Measurements from ENCODE around the gene ARFGEF2. TPM values are rescaled to one million over a fixed set of nuclear protein-coding genes. Genes with fewer than 3 reads are reported as not detected.

The ARFGEF2 gene
- total RNA-seq, 2 donors from 2014 or later = 58.7 to 87.1 TPM

GRCh38 chr20:48897305-48898010 lies 24.1 kb upstream of the ARFGEF2 start:
- intact Hi-C loops (cut with DNase I, micrococcal nuclease) = no loop called here
- ATAC-seq = no peak
- no peak for DNase-seq

- intact Hi-C loops (cut with DNase I, micrococcal nuclease) = no loop called here
- no peak for ATAC-seq
Measured at GRCh38 chr20:48898210-48898609, 23.3 kb upstream of the ARFGEF2 start.

GRCh38 chr20:48898896-48899530 lies 22.5 kb upstream of the ARFGEF2 start:
- ATAC-seq (no peak), DNase-seq (no peak)
- intact Hi-C loops (cut with DNase I, micrococcal nuclease) = no loop called here

More at GRCh38 chr20:48898210-48898609, 23.3 kb upstream of the ARFGEF2 start:
- DNase-seq = no peak

- ATAC-seq (no peak), DNase-seq (no peak)
- intact Hi-C loops (cut with DNase I, micrococcal nuclease) = no loop called here
Measured at GRCh38 chr20:48899881-48900280, 21.6 kb upstream of the ARFGEF2 start.

DNA sequence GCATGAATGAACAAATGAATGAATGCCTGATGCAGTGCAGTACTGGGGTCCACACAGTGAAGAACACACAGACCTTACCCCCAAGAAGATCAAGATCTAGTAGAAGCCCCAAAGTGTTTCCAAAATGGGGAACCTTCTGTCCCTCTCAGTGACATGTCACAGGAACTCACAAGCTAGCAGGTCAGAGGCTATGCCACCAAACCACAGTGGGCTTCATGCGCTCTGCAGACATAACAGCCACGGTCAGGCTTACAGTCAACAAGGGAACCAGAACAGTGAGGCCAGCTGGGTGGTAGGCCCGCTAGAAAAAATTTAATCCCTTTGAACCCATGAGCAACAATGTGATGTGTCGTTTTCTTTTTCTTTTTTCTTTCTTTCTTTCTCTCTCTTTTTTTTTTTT lies 20.2 kb upstream of the ARFGEF2 start:
- intact Hi-C loops (cut with DNase I, micrococcal nuclease) = no loop called here
- ATAC-seq (no peak), DNase-seq (no peak)

DNA sequence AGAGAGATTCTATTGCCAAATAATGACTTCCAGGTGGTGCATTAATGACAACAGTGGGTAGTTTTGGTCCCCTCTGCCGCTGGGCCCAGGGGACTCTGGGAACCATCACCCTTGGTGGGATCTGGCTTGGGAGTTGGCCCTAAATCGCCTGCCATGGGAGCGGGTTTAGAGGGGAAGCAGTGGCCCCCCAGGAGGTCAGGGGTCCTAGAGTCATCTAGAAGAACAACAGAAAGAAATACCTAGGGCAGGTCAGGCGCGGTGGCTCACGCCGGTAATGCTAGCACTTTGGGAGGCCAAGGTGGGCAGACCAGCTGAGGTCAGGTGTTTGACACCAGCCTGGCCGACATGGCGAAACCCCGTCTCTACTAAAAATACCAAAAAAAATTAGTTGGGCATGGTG lies 17.8 kb upstream of the ARFGEF2 start:
- no peak for ATAC-seq
- intact Hi-C loops (cut with DNase I, micrococcal nuclease) = loop anchor here in 1 of 2 donors (2.0 kb wide), 1 partner anchor 247 kb away; no protein-coding TSS in a partner anchor
- no peak for DNase-seq

DNA sequence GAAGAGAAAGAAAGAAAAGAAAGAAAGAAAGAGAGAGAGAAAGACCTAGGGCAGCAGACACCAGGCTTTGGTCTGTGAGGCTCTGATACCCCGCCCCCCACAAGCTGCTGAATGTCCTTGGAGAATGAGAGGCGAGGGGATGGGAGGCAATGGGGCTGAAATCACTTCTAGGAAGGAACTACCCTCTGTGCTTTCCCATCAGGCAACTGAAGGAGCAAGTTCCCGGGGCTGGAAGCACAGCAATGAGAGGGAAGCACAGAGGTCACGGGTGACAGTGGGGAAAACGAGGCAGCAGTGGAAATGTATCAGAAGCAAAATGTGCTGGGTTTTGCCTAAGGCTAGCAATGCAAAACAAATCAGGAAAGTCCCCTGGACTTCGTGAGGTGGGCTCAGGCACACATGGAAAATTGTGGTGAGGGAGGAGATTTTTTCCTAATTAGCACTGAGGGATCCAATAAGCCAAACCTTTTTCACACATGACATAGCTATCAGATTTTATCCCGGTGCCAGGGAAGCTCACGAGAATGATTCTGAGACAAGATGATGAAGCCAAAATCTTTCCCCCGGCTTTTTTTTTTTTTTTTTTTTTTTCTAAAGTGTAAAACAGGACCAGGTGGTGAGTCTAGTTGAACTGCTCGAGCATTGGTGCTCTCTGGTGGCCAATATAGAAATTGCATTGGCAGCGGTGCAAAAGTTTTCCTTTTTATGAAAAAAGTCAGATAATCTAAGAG lies 16.8 kb upstream of the ARFGEF2 start:
- intact Hi-C loops (cut with DNase I, micrococcal nuclease) = loop anchor here (2.0 to 5.0 kb wide), 2 partner anchors 247 to 248 kb away; no protein-coding TSS in a partner anchor
- DNase-seq (peak in 1 of 2 donors; percentile 63), ATAC-seq (peak; percentile 70)

- intact Hi-C loops (cut with DNase I, micrococcal nuclease) = loop anchor here (2.0 to 5.0 kb wide), 2 partner anchors 248 kb away; no protein-coding TSS in a partner anchor
- ATAC-seq (no peak), DNase-seq (no peak)
Measured at GRCh38 chr20:48905297-48905647, 16.2 kb upstream of the ARFGEF2 start.

DNA sequence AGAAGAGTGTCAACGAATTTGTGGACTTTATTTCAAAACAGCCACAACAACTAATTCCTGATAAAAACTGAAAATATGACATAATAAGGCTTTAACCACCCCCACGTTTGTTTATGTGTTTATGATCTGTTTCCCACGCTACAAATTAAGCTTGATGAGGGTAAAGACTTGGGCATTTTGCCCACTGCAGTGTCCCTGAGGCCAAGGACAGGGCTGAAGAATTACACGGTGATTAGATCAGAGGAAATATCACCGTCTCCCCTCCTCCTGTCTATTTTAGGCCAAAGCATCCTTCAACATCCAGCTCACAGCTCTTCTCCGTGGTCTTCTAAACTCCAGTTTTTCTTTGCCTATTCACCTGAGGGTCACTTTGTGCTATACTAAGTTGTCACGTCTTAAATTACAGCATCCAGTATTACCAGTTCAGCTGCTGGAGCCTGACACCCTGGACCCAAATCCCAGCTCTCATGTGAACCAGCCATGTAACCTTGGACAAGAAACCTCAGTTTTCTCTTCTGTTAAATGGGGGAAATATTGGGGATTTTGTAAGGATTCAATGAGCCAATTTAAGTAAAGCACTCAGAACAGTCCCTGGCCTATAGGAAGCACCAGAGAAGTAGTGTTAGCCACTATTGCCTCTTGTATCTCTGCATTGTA lies 15.2 kb upstream of the ARFGEF2 start:
- intact Hi-C loops (cut with DNase I, micrococcal nuclease) = loop anchor here in 1 of 2 donors (5.0 kb wide), 1 partner anchor 249 kb away; no protein-coding TSS in a partner anchor
- ATAC-seq = no peak

DNA sequence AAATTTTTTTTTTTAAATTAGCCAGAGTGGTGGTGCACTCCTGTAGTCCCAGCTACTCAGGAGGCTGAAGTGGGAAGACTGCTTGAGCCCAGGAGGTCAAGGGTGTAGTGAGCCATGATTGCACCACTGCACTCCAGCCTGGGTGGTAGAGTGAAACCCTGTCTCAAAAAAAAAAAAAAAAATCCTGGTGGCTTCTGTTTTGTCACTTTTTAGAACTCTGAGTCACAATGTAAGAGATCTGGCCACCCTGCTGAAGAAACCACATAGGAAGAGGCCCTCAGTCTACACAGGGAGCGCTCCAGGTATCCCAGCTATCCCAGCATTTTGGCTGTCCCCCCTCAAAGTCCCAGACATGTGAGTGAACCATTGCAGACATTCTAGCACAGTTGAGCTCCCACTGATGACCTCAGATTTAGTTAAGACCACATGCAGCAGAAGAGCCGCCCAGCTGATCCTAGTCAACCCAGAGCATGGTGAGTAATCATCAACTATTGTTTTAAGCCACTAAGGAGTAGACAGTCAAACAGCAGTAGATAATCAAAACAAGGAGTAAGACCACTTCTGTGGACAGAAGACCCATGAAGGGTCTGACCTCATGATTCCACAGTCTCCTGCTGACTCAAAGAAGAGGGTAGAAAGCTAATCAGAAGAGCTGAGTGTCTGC lies 12.7 kb upstream of the ARFGEF2 start:
- DNase-seq (no peak), ATAC-seq (no peak)
- intact Hi-C loops (cut with DNase I, micrococcal nuclease) = loop anchor here in 1 of 2 donors (5.0 kb wide), 1 partner anchor 251 kb away; no protein-coding TSS in a partner anchor

More for the DNA sequence above, 15.2 kb upstream of the ARFGEF2 start:
- DNase-seq = no peak

DNA sequence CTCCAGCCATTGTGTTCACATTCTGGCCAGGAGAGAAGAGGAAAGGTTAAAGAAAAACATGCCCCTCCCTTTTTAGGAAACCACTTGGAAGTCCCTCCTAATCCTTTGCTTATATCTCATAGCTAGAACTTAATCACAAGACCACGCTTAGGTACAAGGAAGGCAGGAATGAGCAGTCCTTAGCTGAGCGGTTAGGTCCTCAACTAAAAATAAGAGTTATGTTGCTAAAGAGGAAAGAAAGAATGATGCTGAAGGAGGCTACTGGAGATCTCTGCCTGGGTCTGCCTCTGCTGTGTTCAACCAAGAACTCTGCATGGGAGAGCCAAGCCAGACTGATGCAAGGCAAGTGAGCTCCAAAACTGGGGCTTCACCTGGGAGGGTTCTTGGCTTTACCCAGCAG lies 11.6 kb upstream of the ARFGEF2 start:
- DNase-seq (no peak), ATAC-seq (no peak)
- intact Hi-C loops (cut with DNase I, micrococcal nuclease) = loop anchor here in 1 of 2 donors (5.0 kb wide), 1 partner anchor 253 kb away; no protein-coding TSS in a partner anchor

GRCh38 chr20:48910347-48910781 lies 11.1 kb upstream of the ARFGEF2 start:
- no peak for ATAC-seq
- intact Hi-C loops (cut with DNase I, micrococcal nuclease) = no loop called here
- DNase-seq = no peak

- intact Hi-C loops (cut with DNase I, micrococcal nuclease) = no loop called here
- DNase-seq (peak in 1 of 2 donors; percentile 28), ATAC-seq (peak; percentile 40)
Measured at GRCh38 chr20:48912065-48912464, 9.4 kb upstream of the ARFGEF2 start.

DNA sequence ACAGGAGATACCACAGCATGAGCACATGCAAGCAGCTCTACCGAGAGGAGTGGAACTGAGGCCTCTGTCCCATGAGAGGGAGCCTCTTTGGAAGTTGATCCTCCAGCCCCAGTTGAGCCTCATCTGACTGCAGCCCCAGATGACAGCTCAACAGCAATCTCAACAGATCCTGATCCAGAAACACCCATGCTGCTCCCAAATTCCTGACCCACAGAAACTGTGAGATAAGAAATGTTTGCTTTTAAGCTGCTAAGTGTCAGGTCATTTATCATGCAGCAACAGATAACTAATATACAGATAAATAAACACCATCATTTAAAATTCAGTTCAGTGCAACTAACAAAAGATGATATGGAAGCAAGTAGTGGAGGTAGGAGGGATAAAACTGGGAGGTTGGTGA lies 4.8 kb upstream of the ARFGEF2 start:
- ATAC-seq (no peak), DNase-seq (no peak)
- intact Hi-C loops (cut with DNase I, micrococcal nuclease) = no loop called here

- DNase-seq (no peak), ATAC-seq (no peak)
- intact Hi-C loops (cut with DNase I, micrococcal nuclease) = no loop called here
Measured at GRCh38 chr20:48919336-48919881, 2.1 kb upstream of the ARFGEF2 start.

GRCh38 chr20:48919882-48920526 lies 1.5 kb upstream of the ARFGEF2 start:
- DNase-seq = peak; percentile 31 to 51
- intact Hi-C loops (cut with DNase I, micrococcal nuclease) = no loop called here
- ATAC-seq = peak; percentile 63

GRCh38 chr20:48920527-48921167 lies 864 bp upstream of the ARFGEF2 start:
- ATAC-seq (no peak), DNase-seq (peak in 1 of 2 donors; percentile 49)
- intact Hi-C loops (cut with DNase I, micrococcal nuclease) = no loop called here
